HepG2 (cell line): ENCODE results near the gene ZFYVE28. TPM values are rescaled to one million over a fixed set of nuclear protein-coding genes. Genes with fewer than 3 reads are reported as not detected.
A peak's percentile ranks its signal among the peaks of the same experiment; 100 is the strongest.

Experiments
- ATAC-seq: fragments of 200-7000 bp; cut with Tn5 transposase; 3 replicates; pipeline ENCODE4 v1.9.1; 2020; ENCODE audit warnings: mild to moderate bottlenecking, moderate library complexity
- BruUV-seq: library from RNA; stranded (reverse); fragments of 400-500 nt; replicated peaks from 2 replicates; lab custom pipeline; 2021; lab: Mats Ljungman, UMichigan
- CTCF ChIA-PET: fragments of 300-600 bp; formaldehyde crosslinking; extraction: SDS; loops from one replicate; lab custom pipeline; 2021; ENCODE audit warnings: low total read pairs, inconsistent platforms, low intra/inter-chr PET ratio; lab: Yijun Ruan, JAX
- POLR2A ChIA-PET: fragments of 350-600 bp; sonication (Branson Sonifier 250); formaldehyde crosslinking; loops from one replicate; lab custom pipeline; 2020; ENCODE audit warnings: antibody characterized with exemption, inconsistent platforms; lab: Yijun Ruan, JAX
- DNase-seq: peaks from one replicate; pipeline ENCODE4 v3.0.0-alpha.2; 2015; ENCODE audit warnings: low spot score
- FAIRE-seq: peaks from 3 replicates; lab custom pipeline; 2011; peaks lifted over from hg19 to GRCh38; lab: Jason Lieb, UNC
- H2AFZ ChIP-seq: one replicate; pipeline ENCODE4 v1.6.1; 2011; ENCODE audit warnings: low read length, inconsistent platforms
- H3K27ac ChIP-seq: fragments of 300-600 bp; 3 replicates; pipeline ENCODE4 v1.8.0; 2011; ENCODE audit warnings: mixed run types, mild to moderate bottlenecking, mixed read lengths, low read length, inconsistent platforms; ENCODE audit not compliant: insufficient read depth; ENCODE audit errors: extremely low read length
- H3K27me3 ChIP-seq, 2 experiments: fragments of 200-600 bp in 1 of 2; 2 replicates in 1 of 2; 3 replicates in 1 of 2; pipeline versions ENCODE4 v1.6.0 to v1.8.0; 2011; ENCODE audit warnings: low read length in 2 of 2, mild to moderate bottlenecking in 2 of 2, moderate library complexity in 2 of 2, inconsistent platforms in 1 of 2; ENCODE audit not compliant: insufficient read depth in 2 of 2, control insufficient read depth in 1 of 2
- H3K36me3 ChIP-seq, 2 experiments: fragments of 200-600 bp in 1 of 2; replicated peaks in 1 of 2; 2 replicates in 1 of 2; 3 replicates in 1 of 2; pipeline versions ENCODE4 v1.5.1 to v1.8.0; 2011; ENCODE audit warnings: low read length in 2 of 2, inconsistent platforms in 1 of 2; ENCODE audit not compliant: insufficient read depth in 2 of 2, control insufficient read depth in 1 of 2
- H3K4me1 ChIP-seq: 2 replicates; pipeline ENCODE4 v1.5.1; 2012; ENCODE audit warnings: low read length, inconsistent platforms; ENCODE audit not compliant: insufficient read depth
- H3K4me2 ChIP-seq: 2 replicates; pipeline ENCODE4 v1.6.0; 2011; ENCODE audit warnings: low read depth, low read length, inconsistent platforms
- H3K4me3 ChIP-seq, 3 experiments: fragments of 200-600 bp in 1 of 3; sonication (generic), shearing (Covaris generic) in 1 of 3; replicated peaks in 1 of 3; 2 replicates each; pipeline ENCODE4 v1.5.1; 2011 to 2016; ENCODE audit warnings: low read length in 3 of 3, inconsistent platforms in 2 of 3, low read depth in 2 of 3, mild to moderate bottlenecking in 2 of 3, control low read depth in 1 of 3, mixed read lengths in 1 of 3; ENCODE audit not compliant: insufficient read depth in 1 of 3
- H3K79me2 ChIP-seq: one replicate; pipeline ENCODE4 v1.6.1; 2011; ENCODE audit warnings: low read length, inconsistent platforms; ENCODE audit not compliant: insufficient read depth
- H3K9ac ChIP-seq: 2 replicates; pipeline ENCODE4 v1.6.0; 2011; ENCODE audit warnings: mild to moderate bottlenecking, low read depth, low read length, inconsistent platforms; ENCODE audit not compliant: insufficient read depth
- H3K9me3 ChIP-seq: 2 replicates; pipeline ENCODE4 v1.5.1; 2012; ENCODE audit warnings: mild to moderate bottlenecking, low read length
- H4K20me1 ChIP-seq: 2 replicates; pipeline ENCODE4 v1.6.0; 2011; ENCODE audit warnings: inconsistent platforms, mild to moderate bottlenecking, low read length, moderate library complexity; ENCODE audit not compliant: insufficient read depth
- FOXA3 ChIP-seq: IDR thresholded peaks from 2 replicates; pipeline ENCODE4 v1.6.1; 2016; ENCODE audit warnings: missing genetic modification reagents, missing compliant biosample characterization
- GATAD2A ChIP-seq: IDR thresholded peaks from 2 replicates; pipeline ENCODE4 v1.6.1; 2016
- PRDM10 ChIP-seq: sonication (generic); formaldehyde crosslinking; IDR thresholded peaks from 2 replicates; pipeline ENCODE4 v1.4.0; 2020; ENCODE audit warnings: low read depth, missing genetic modification reagents
- SOX6 ChIP-seq, 2 experiments: fragments of 450-650 bp in 1 of 2; sonication (generic) in 1 of 2; formaldehyde crosslinking in 1 of 2; IDR thresholded peaks; 2 replicates each; pipeline versions ENCODE4 v1.4.0 to v1.6.1; 2017 to 2020; ENCODE audit warnings: antibody characterized with exemption in 1 of 2, mild to moderate bottlenecking in 1 of 2, missing genetic modification reagents in 1 of 2
- ZNF280D ChIP-seq: sonication (generic); formaldehyde crosslinking; IDR thresholded peaks from 2 replicates; pipeline ENCODE4 v1.5.1; 2020; ENCODE audit warnings: mild to moderate bottlenecking, missing genetic modification reagents
- ZNF687 ChIP-seq: sonication (generic); formaldehyde crosslinking; IDR thresholded peaks from 2 replicates; pipeline ENCODE4 v1.5.1; 2020; ENCODE audit warnings: mild to moderate bottlenecking, missing genetic modification reagents, moderate library complexity
- ZNF713 ChIP-seq: sonication (generic); formaldehyde crosslinking; IDR thresholded peaks from 2 replicates; pipeline ENCODE4 v1.4.0; 2020; ENCODE audit warnings: mild to moderate bottlenecking, missing genetic modification reagents
- WGBS: methylation state at CpG from one replicate; pipeline ENCODE4 v1.1.6; 2017; ENCODE audit warnings: low lambda C conversion rate; 5-methylcytosine and 5-hydroxymethylcytosine counted together
- in situ Hi-C: cut with HindIII; loops from 2 replicates; pipeline ENCODE4 v1.10.0; 2017; ENCODE audit warnings: low pct_unique_long_range_greater_than_20kb; ENCODE audit not compliant: extremely low pct_ligation_motif_present
- intact Hi-C: fragments of 100-400 bp; cut with micrococcal nuclease; formaldehyde crosslinking; loops from one replicate; pipeline ENCODE4 v1.10.0; 2022; ENCODE audit not compliant: unreplicated experiment
- polyA plus RNA-seq, 8 experiments: library from polyadenylated mRNA; depleted of rRNA in 3 of 8; stranded (reverse) in 7 of 8; unstranded in 1 of 8; fragments of >200 nt; fragmentation: Illumina TruSeq in 4 of 8; extraction: Trizol in 4 of 8; gene quantifications; 2 replicates each; pipeline versions ENCODE4 v1.2.1 to v1.2.3, GENCODE V29; 2011 to 2016; ENCODE audit warnings: low read depth in 4 of 8, missing spikeins in 1 of 8, mixed read lengths in 1 of 8; ENCODE audit not compliant: insufficient read depth in 1 of 8
- total RNA-seq, 5 experiments: library from RNA; depleted of rRNA; stranded (reverse); fragments of >200 nt; fragmentation: Illumina TruSeq; extraction: Trizol; gene quantifications; 2 replicates each; pipeline ENCODE4 v1.2.3, GENCODE V29; 2016; ENCODE audit warnings: low read depth in 1 of 5

Gene ZFYVE28
- total and polyA plus RNA-seq, 2 of the 13 experiments (the other 11 are each of a cell fraction or from before 2014, with no cell fraction given) = 0.12 to 0.22 TPM

GRCh38 chr4:2245787-2246275 lies 172.6 kb downstream of the ZFYVE28 start (continued):
- no peak for TF ChIP-seq ZNF280D (CRISPR knock-in tag)

- Histone ChIP-seq H4K20me1 (0 out of 2 replicates have a peak, but pooled peaks cover 2% of the 10 kb centered on the region), H3K4me2 (peak overlapping the region; percentile 1; the same call in 1 of the 2 replicates), H3K9me3 (no peaks in the 10 kb centered on the region), H3K36me3 (peaks cover 0 to 3% of the 10 kb centered on the region in 2 experiments; a peak in 2 of 5 replicates), H3K4me1 (peaks cover 40% of the 10 kb centered on the region), H2AFZ (no peak overlapping the region), H3K9ac (no peak overlapping the region), H3K4me3 (no peak overlapping the region), H3K27ac (no peak overlapping the region), H3K79me2 (peaks cover 14% of the 10 kb centered on the region), H3K27me3 (no peaks in the 10 kb centered on the region)
- 39% methylated on average over 7 of the region's 7 CpGs for WGBS
- ATAC-seq (no peak; the same call in 2 of the 3 replicates), DNase-seq (peak; percentile 21), FAIRE-seq (no peak)
- no TSS peak for BruUV-seq
- ChIA-PET POLR2A (no interaction called here), CTCF (no interaction called here)
- intact Hi-C loops (loop anchor here (10.0 kb wide), 1 partner anchor 220 kb away; the partner anchor contains the start of gene RNF4), in situ Hi-C loops (no loop called here)
- no peak for TF ChIP-seq ZNF713 (CRISPR knock-in tag)
- TF ChIP-seq ZNF687 (CRISPR knock-in tag) = peak; percentile 76
- TF ChIP-seq PRDM10 (CRISPR knock-in tag) = 0 out of 2 replicates have a peak, but pooled peaks have one; percentile 27
- TF ChIP-seq SOX6 (IDR thresholded peaks at IDR 0.05) = no peak
- TF ChIP-seq SOX6 (CRISPR knock-in tag; IDR thresholded peaks at IDR 0.05) = peak; percentile 34; the same call in 1 of the 2 replicates
- peak; percentile 59 for TF ChIP-seq GATAD2A (CRISPR knock-in tag)
- TF ChIP-seq FOXA3 (CRISPR knock-in tag) = peak; percentile 45; the same call in 1 of the 2 replicates
Observed at GRCh38 chr4:2245057-2245786, 173.2 kb downstream of the ZFYVE28 start.
